Measurements from ENCODE around the gene ZDHHC7. TPM values are rescaled to one million over a fixed set of nuclear protein-coding genes. Genes with fewer than 3 reads are reported as not detected.
"Not testable (repeated sequence)": the region's sequence is repeated elsewhere in the genome, so short reads cannot be mapped to it uniquely, and the experiment has no call there.

Gene ZDHHC7
- total RNA-seq, 4 donors from 2014 or later: 24.8 to 89.1 (median 69.6) TPM

DNA sequence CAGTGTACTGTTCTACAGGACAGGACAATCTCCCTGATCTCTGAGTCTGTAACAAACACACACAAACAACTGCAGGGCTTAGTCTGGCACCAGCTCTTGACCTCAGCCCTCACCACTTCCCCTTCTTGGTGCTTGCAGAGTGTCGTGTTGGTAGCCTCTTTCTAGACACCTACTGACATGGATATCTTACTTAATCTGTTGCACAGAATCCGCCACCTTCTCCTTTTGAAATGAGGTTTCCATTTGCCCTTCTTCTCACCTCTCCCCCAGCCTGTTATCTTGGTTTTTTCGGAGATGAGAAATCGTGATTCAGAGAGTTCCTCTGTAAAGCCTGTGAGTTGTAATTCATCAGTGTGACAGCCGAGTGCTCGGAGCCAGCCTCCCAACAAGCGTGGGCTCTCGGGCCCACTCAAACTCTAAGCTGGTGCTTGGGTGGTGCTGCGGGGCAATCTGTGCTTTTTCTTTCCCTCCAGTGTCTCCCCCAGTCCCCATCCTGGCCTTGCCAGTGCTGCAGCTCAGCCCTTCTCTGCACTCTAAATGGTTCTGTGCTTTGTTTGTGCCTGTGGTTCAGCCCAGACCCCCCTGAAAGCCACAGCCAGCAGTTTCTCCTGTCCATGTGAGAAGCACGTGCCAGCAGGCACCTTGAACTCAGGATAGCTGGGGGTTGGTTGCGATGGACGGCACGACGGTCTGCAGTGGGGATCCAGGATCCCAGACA is 44.3 kb upstream of the ZDHHC7 start:
- no peaks in the 10 kb centered on the region for H3K36me3 ChIP-seq
- H3K27ac ChIP-seq: peak overlapping the region; percentile 70 to 85 (median 84)
- TF ChIP-seq, protein P1, sequence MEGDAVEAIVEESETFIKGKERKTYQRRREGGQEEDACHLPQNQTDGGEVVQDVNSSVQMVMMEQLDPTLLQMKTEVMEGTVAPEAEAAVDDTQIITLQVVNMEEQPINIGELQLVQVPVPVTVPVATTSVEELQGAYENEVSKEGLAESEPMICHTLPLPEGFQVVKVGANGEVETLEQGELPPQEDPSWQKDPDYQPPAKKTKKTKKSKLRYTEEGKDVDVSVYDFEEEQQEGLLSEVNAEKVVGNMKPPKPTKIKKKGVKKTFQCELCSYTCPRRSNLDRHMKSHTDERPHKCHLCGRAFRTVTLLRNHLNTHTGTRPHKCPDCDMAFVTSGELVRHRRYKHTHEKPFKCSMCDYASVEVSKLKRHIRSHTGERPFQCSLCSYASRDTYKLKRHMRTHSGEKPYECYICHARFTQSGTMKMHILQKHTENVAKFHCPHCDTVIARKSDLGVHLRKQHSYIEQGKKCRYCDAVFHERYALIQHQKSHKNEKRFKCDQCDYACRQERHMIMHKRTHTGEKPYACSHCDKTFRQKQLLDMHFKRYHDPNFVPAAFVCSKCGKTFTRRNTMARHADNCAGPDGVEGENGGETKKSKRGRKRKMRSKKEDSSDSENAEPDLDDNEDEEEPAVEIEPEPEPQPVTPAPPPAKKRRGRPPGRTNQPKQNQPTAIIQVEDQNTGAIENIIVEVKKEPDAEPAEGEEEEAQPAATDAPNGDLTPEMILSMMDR (IDR thresholded peaks at IDR 0.05): no peak
- peak in 1 of 2 donors; percentile 29 for TF ChIP-seq POLR2A (IDR thresholded peaks at IDR 0.05)
- no peaks in the 10 kb centered on the region for H3K9me3 ChIP-seq
- peak in 2 of 3 donors; percentile 92 to 95 for DNase-seq
- no peaks in the 10 kb centered on the region for H3K27me3 ChIP-seq
- H3K4me3 ChIP-seq: peak overlapping the region in 3 of 4 donors; percentile 4 to 22 (median 13)
- H3K4me1 ChIP-seq: peaks cover 0 to 44% (median 25%) of the 10 kb centered on the region in 4 donors

DNA sequence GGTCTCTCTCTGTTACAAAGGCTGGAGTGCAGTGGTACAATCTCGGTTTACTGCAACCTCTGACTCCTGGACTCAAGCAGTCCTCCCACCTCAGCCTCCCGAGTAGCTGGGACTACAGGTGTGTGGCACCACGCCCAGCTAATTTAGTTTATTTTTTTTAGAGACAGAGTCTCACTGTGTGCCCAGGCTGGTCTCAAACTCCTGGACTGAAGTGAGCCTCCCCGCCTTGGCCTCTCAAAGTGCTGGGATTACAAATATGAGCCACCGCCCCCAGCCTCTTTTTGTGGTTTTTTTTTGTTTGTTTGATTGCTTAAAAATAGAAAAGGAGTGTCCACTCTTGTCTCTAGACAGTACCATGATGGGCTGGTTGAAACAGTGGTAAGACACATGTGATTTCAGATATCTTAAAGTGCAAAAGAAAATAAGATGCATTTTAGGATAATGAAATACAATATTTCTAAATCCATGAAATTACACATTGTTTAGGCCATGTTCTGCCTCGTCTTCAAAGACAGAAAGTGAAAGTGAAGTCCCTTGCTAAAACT is 43.7 kb upstream of the ZDHHC7 start:
- Histone ChIP-seq H3K4me1 (peaks cover 3 to 49% (median 25%) of the 10 kb centered on the region in 4 donors), H3K27me3 (no peaks in the 10 kb centered on the region), H3K9me3 (no peaks in the 10 kb centered on the region), H3K36me3 (no peaks in the 10 kb centered on the region), H3K4me3 (peak overlapping the region in 2 of 4 donors; percentile 4 to 22), H3K27ac (peak overlapping the region; percentile 73 to 85 (median 84))
- DNase-seq: no peak
- TF ChIP-seq, protein P1 (IDR thresholded peaks at IDR 0.05): no peak
- no peak for TF ChIP-seq POLR2A (IDR thresholded peaks at IDR 0.05)

DNA sequence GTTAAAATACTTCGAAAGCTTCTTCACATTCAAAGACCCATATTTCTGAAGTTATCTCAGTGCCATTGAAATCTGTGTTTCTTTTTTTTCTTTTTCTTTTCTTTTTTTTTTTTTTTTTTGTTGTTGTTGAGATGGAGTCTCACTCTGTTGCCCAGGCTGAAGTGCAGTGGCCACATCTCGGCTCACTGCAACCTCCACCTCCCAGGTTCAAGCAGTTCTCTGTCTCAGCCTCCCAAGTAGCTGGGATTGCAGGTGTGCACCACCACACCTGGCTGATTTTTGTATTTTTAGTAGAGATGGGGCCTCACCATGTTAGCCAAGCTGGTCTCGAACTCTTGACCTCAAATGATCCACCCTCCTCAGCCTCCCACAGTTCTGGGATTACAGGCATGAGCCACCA is 43.0 kb upstream of the ZDHHC7 start:
- Histone ChIP-seq H3K27ac (peak overlapping the region; percentile 73 to 85 (median 84)), H3K4me1 (peaks cover 3 to 49% (median 25%) of the 10 kb centered on the region in 4 donors)
- DNase-seq, H3K4me3 ChIP-seq, H3K27me3 ChIP-seq, H3K36me3 ChIP-seq, H3K9me3 ChIP-seq: not testable (repeated sequence)

DNA sequence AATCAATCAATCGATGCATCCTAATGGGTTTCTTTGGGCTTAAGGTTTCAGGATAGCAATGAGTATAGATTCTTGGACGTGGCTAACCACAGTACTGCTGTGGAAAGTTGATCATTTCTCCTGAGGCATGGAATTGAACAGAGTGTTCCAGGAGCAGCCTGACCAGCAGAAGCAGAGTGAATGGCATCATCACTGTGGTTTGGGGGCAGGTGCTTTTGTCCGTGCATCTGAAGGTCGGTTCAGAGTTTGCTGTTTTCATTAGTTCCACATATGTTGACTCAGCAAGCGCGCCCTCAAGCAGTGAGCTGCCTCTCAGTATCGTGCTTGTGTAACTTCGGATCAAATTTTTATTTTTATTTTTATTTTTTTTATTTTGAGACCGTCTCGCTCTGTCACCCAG is 41.2 kb upstream of the ZDHHC7 start:
- TF ChIP-seq, protein P1 (IDR thresholded peaks at IDR 0.05): no peak
- H3K4me3 ChIP-seq: no peak overlapping the region
- H3K27ac ChIP-seq: no peak overlapping the region
- no peaks in the 10 kb centered on the region for H3K27me3 ChIP-seq
- H3K36me3 ChIP-seq: no peaks in the 10 kb centered on the region
- no peak for DNase-seq
- no peaks in the 10 kb centered on the region for H3K9me3 ChIP-seq
- peaks cover 3 to 63% (median 23%) of the 10 kb centered on the region in 4 donors for H3K4me1 ChIP-seq

DNA sequence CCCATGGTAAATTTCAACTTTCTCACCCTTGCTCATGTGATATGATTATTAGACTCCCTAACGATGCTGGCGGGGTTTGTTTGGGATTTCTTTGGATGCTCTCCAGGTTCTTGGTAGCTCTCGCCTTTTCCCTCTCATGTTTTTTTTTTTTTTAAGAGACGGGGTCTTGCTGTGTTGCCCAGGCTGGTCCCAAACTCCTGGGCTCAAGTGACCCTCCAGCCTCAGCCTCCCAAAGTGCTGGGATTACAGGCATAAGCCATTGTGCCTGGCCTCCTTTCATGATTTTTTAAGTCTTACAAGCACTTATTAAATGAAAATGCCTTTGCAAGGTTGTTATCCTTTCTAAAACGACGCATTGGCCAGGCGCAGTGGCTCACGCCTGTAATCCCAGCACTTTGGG is 40.3 kb upstream of the ZDHHC7 start:
- H3K27me3 ChIP-seq: no peaks in the 10 kb centered on the region
- no peak overlapping the region for H3K4me3 ChIP-seq
- peaks cover 3 to 63% (median 15%) of the 10 kb centered on the region in 4 donors for H3K4me1 ChIP-seq
- TF ChIP-seq, protein P1 (IDR thresholded peaks at IDR 0.05): no peak
- no peak for TF ChIP-seq POLR2A (IDR thresholded peaks at IDR 0.05)
- no peaks in the 10 kb centered on the region for H3K36me3 ChIP-seq
- no peak overlapping the region for H3K27ac ChIP-seq
- DNase-seq: no peak
- H3K9me3 ChIP-seq: no peaks in the 10 kb centered on the region

DNA sequence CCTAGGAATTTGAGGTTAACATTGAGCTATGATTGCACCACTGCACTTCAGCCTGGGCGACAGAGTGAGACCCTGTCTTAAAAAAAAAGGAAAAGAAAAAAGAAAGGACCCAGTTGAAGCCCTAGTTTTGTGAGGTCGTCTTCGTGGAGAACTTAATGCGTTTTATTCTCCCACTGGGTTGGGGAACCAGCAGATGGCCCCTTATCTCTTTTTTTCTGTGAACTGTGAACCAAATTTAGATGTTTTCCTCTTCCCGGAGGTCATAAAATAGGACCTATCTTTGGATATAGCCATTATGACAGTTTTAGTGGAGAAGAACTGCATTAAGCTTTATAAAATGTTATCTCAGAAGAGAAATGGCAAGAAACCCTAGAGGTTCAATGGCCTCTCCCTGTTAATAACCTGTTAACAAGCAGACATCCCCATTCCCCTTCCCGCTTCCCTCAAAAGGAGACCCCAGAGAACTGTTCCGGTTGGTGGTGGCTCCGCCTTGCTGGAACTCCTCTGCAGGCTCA is 39.8 kb upstream of the ZDHHC7 start:
- no peak overlapping the region for H3K4me3 ChIP-seq
- TF ChIP-seq, protein P1 (IDR thresholded peaks at IDR 0.05): no peak
- no peak for TF ChIP-seq POLR2A (IDR thresholded peaks at IDR 0.05)
- H3K27ac ChIP-seq: no peak overlapping the region
- no peak for DNase-seq
- peaks cover 3 to 58% (median 9%) of the 10 kb centered on the region in 4 donors for H3K4me1 ChIP-seq
- H3K36me3 ChIP-seq: no peaks in the 10 kb centered on the region
- no peaks in the 10 kb centered on the region for H3K27me3 ChIP-seq
- no peaks in the 10 kb centered on the region for H3K9me3 ChIP-seq
